NCI-H1417 (cell line): ENCODE measurements around the gene CANX.
A peak's percentile ranks its signal among the peaks of the same experiment; 100 is the strongest.
"Not testable (repeated sequence)": the region's sequence is repeated elsewhere in the genome, so short reads cannot be mapped to it uniquely, and the experiment has no call there.

ENCODE experiments used
- DNase-seq, 3 experiments: peaks; one replicate each; lab custom pipeline; 2025; lab: John Stamatoyannopoulos, UW

Gene CANX

GRCh38 chr5:179699616-179700237 is 960 bp downstream of the CANX start:
- DNase-seq, result peak in 2 of 3 experiments; percentile 31 to 41

- DNase-seq, result no peak
Observed at GRCh38 chr5:179700401-179700918, 1.7 kb downstream of the CANX start.

- no peak for DNase-seq
Observed at GRCh38 chr5:179716286-179716685, 17.5 kb downstream of the CANX start.

GRCh38 chr5:179720222-179720621 is 21.5 kb downstream of the CANX start:
- DNase-seq, result no peak

- DNase-seq, result no peak
Observed at GRCh38 chr5:179724163-179724562, 25.4 kb downstream of the CANX start.

GRCh38 chr5:179727106-179727505 is 28.3 kb downstream of the CANX start:
- DNase-seq, result no peak

GRCh38 chr5:179729303-179729702 is 30.5 kb downstream of the CANX start:
- peak in 1 of 3 experiments; percentile 11 for DNase-seq

GRCh38 chr5:179729727-179730126 is 31.0 kb downstream of the CANX start:
- DNase-seq, result no peak

- peak in 1 of 3 experiments; percentile 21 for DNase-seq
Observed at GRCh38 chr5:179730356-179730755, 31.6 kb downstream of the CANX start.

- DNase-seq, result no peak
Observed at GRCh38 chr5:179730852-179731251, 32.1 kb downstream of the CANX start.

GRCh38 chr5:179731791-179732411 is 33.1 kb downstream of the CANX start:
- DNase-seq, result no peak

GRCh38 chr5:179732412-179732917 is 33.7 kb downstream of the CANX start, which contains the start of gene MAML1:
Gene MAML1, plus strand, starts transcription at chr5:179732822. Its CDS starts 291 bp downstream, at chr5:179733113.
- peak; percentile 96 to 99 (median 99) for DNase-seq

- DNase-seq, result peak; percentile 40 to 84 (median 65)
Observed at GRCh38 chr5:179732918-179733771, 34.4 kb downstream of the CANX start.

GRCh38 chr5:179733772-179734126 is 35.0 kb downstream of the CANX start:
- no peak for DNase-seq

- no peak for DNase-seq
Observed at GRCh38 chr5:179734536-179735164, 35.9 kb downstream of the CANX start.

GRCh38 chr5:179738742-179739141 is 40.0 kb downstream of the CANX start:
- DNase-seq, result no peak

GRCh38 chr5:179744106-179744505 is 45.3 kb downstream of the CANX start:
- DNase-seq, result not testable (repeated sequence)

- no peak for DNase-seq
Observed at GRCh38 chr5:179746872-179747271, 48.1 kb downstream of the CANX start.

- DNase-seq, result no peak
Observed at GRCh38 chr5:179747811-179748210, 49.0 kb downstream of the CANX start.

- DNase-seq, result no peak
Observed at GRCh38 chr5:179749857-179750508, 51.2 kb downstream of the CANX start.

- no peak for DNase-seq
Observed at GRCh38 chr5:179753971-179754370, 55.2 kb downstream of the CANX start.
